HCT116 (cell line): ENCODE data around the gene EHD3. TPM values are rescaled to one million over a fixed set of nuclear protein-coding genes. Genes with fewer than 3 reads are reported as not detected.

ENCODE experiments used
- ATAC-seq: fragments of 200-7000 bp; cut with Tn5 transposase; 2 replicates; pipeline ENCODE4 v1.9.1; 2020; ENCODE audit warnings: mild to moderate bottlenecking, moderate library complexity
- BruUV-seq: library from RNA; stranded (reverse); fragments of 400-500 nt; replicated peaks from 2 replicates; lab custom pipeline; 2021; lab: Mats Ljungman, UMichigan
- CTCF ChIA-PET: fragments of 300-600 bp; sonication (Branson Sonifier 250); formaldehyde crosslinking; loops from one replicate; lab custom pipeline; 2021; ENCODE audit warnings: antibody characterized with exemption; lab: Charles Lee
- POLR2A ChIA-PET: fragments of 300-600, 350-600 bp; sonication (Branson Sonifier 250); formaldehyde crosslinking; loops from one replicate; lab custom pipeline; 2021; ENCODE audit warnings: antibody characterized with exemption; lab: Charles Lee
- RAD21 ChIA-PET, 2 experiments: fragments of 300-600 bp; sonication (Branson Sonifier 250); formaldehyde crosslinking; loops; one replicate each; lab custom pipeline; 2023; ENCODE audit warnings: low total read pairs in 2 of 2; ENCODE audit not compliant: uncharacterized antibody in 2 of 2, unreplicated experiment in 2 of 2, low non-redundant PET in 1 of 2; lab: Charles Lee
- DNase-seq: peaks from one replicate; pipeline ENCODE4 v3.0.0-alpha.2; 2010; ENCODE audit warnings: low read depth, low spot score
- H2AFZ ChIP-seq: fragments of 200-600 bp; shearing (Covaris generic), sonication (generic); 2 replicates; pipeline ENCODE4 v1.6.1; 2017; ENCODE audit warnings: low read depth, mixed run types, mixed read lengths, antibody characterized with exemption, low read length; ENCODE audit not compliant: poor library complexity, severe bottlenecking
- H3K27ac ChIP-seq: 2 replicates; pipeline ENCODE4 v1.5.1; 2012; ENCODE audit warnings: low read depth, low read length
- H3K27me3 ChIP-seq: fragments of 200-600 bp; sonication (generic); 2 replicates; pipeline ENCODE4 v1.6.1; 2016; ENCODE audit warnings: mixed run types, low read length, mixed read lengths; ENCODE audit not compliant: insufficient read depth
- H3K36me3 ChIP-seq, 2 experiments: fragments of 200-500 bp in 1 of 2; fragments of 200-600 bp in 1 of 2; sonication (Bioruptor generic) in 1 of 2; sonication (generic) in 1 of 2; 2 replicates each; pipeline versions ENCODE4 v1.5.1 to v1.6.1; 2014 to 2016; ENCODE audit warnings: low read length in 2 of 2, inconsistent platforms in 1 of 2, mixed read lengths in 1 of 2, mixed run types in 1 of 2; ENCODE audit not compliant: insufficient read depth in 2 of 2, control insufficient read depth in 1 of 2
- H3K4me1 ChIP-seq, 2 experiments: fragments of 200-600 bp in 1 of 2; sonication (generic) in 1 of 2; 2 replicates each; pipeline versions ENCODE4 v1.5.1 to v1.6.1; 2012 to 2017; ENCODE audit warnings: low read length in 2 of 2, inconsistent platforms in 1 of 2, mild to moderate bottlenecking in 1 of 2, mixed read lengths in 1 of 2, mixed run types in 1 of 2, moderate library complexity in 1 of 2; ENCODE audit not compliant: insufficient read depth in 2 of 2, control insufficient read depth in 1 of 2
- H3K4me2 ChIP-seq: fragments of 200-600 bp; sonication (generic); 2 replicates; pipeline ENCODE4 v1.6.1; 2017; ENCODE audit warnings: mixed run types, low read length, mixed read lengths
- H3K4me3 ChIP-seq, 2 experiments: fragments of 200-600 bp in 1 of 2; sonication (generic) in 1 of 2; replicated peaks in 1 of 2; 2 replicates each; pipeline ENCODE4 v1.5.1; 2011 to 2016; ENCODE audit warnings: low read length in 2 of 2, control low read depth in 1 of 2, low read depth in 1 of 2, mild to moderate bottlenecking in 1 of 2, mixed read lengths in 1 of 2, mixed run types in 1 of 2
- H3K79me2 ChIP-seq: fragments of 200-600 bp; sonication (generic); 2 replicates; pipeline ENCODE4 v1.6.1; 2017; ENCODE audit warnings: mild to moderate bottlenecking, mixed run types, low read length, moderate library complexity, mixed read lengths; ENCODE audit not compliant: insufficient read depth
- H3K9ac ChIP-seq: fragments of 200-600 bp; sonication (generic); 2 replicates; pipeline ENCODE4 v1.6.1; 2016; ENCODE audit warnings: low read length, mixed read lengths
- H3K9me2 ChIP-seq: fragments of 200-600 bp; sonication (generic), shearing (Covaris generic); 2 replicates; pipeline ENCODE4 v1.6.1; 2017; ENCODE audit warnings: mixed run types, mild to moderate bottlenecking, moderate library complexity; ENCODE audit not compliant: insufficient read depth
- H3K9me3 ChIP-seq, 2 experiments: fragments of 200-500 bp in 1 of 2; fragments of 200-600 bp in 1 of 2; sonication (Bioruptor generic) in 1 of 2; sonication (generic) in 1 of 2; 2 replicates each; pipeline ENCODE4 v1.6.1; 2014 to 2017; ENCODE audit warnings: low read length in 2 of 2, mixed read lengths in 2 of 2, inconsistent platforms in 1 of 2, low read depth in 1 of 2, mild to moderate bottlenecking in 1 of 2, mixed run types in 1 of 2, moderate library complexity in 1 of 2; ENCODE audit not compliant: control insufficient read depth in 1 of 2, insufficient read depth in 1 of 2
- H4K20me1 ChIP-seq: fragments of 200-600 bp; sonication (generic), shearing (Covaris generic); 2 replicates; pipeline ENCODE4 v1.6.1; 2017; ENCODE audit warnings: mixed run types, mild to moderate bottlenecking, moderate library complexity; ENCODE audit not compliant: insufficient read depth
- CBX3 ChIP-seq: IDR thresholded peaks from 2 replicates; pipeline ENCODE4 v1.6.1; 2012; ENCODE audit warnings: low read depth
- CEBPB ChIP-seq: IDR thresholded peaks from 2 replicates; pipeline ENCODE4 v1.6.1; 2012; ENCODE audit warnings: low read depth
- EGR1 ChIP-seq: IDR thresholded peaks from 2 replicates; pipeline ENCODE4 v1.6.1; 2012; ENCODE audit warnings: low read depth
- EZH2 ChIP-seq: fragments of 200-600 bp; sonication (generic); IDR thresholded peaks from 2 replicates; pipeline ENCODE4 v1.6.1; 2017; ENCODE audit warnings: antibody characterized with exemption, mixed run types
- EZH2phosphoT487 ChIP-seq: fragments of 200-600 bp; IDR thresholded peaks from 2 replicates; pipeline ENCODE4 v1.6.1; 2018; ENCODE audit warnings: antibody characterized with exemption, borderline replicate concordance
- FOSL1 ChIP-seq: IDR thresholded peaks from 2 replicates; pipeline ENCODE4 v1.6.1; 2012; ENCODE audit warnings: low read depth
- JUND ChIP-seq: IDR thresholded peaks from 2 replicates; pipeline ENCODE4 v1.6.1; 2012
- POLR2A ChIP-seq: IDR thresholded peaks from 2 replicates; pipeline ENCODE4 v1.7.0; 2011; ENCODE audit warnings: borderline replicate concordance; ENCODE audit not compliant: insufficient read depth, insufficient read length; ENCODE audit errors: extremely low read depth
- POLR2AphosphoS5 ChIP-seq: IDR thresholded peaks from 2 replicates; pipeline ENCODE4 v1.6.1; 2011; ENCODE audit warnings: mild to moderate bottlenecking, low read depth, low read length, moderate library complexity
- RAD21 ChIP-seq: IDR thresholded peaks from 2 replicates; pipeline ENCODE4 v1.6.1; 2012; ENCODE audit warnings: low read depth, mild to moderate bottlenecking
- REST ChIP-seq: IDR thresholded peaks from 2 replicates; pipeline ENCODE4 v1.6.1; 2012; ENCODE audit warnings: low read depth
- SIN3A ChIP-seq: IDR thresholded peaks from 2 replicates; pipeline ENCODE4 v1.6.1; 2012; ENCODE audit warnings: low read depth
- SP1 ChIP-seq: IDR thresholded peaks from 2 replicates; pipeline ENCODE4 v1.6.1; 2012; ENCODE audit warnings: low read depth
- SRF ChIP-seq: IDR thresholded peaks from 2 replicates; pipeline ENCODE4 v1.6.1; 2012; ENCODE audit warnings: low read depth
- TCF7L2 ChIP-seq: IDR thresholded peaks from 2 replicates; pipeline ENCODE4 v1.7.0; 2011; ENCODE audit warnings: borderline replicate concordance, inconsistent platforms; ENCODE audit not compliant: insufficient read depth, insufficient read length; ENCODE audit errors: extremely low read depth
- YY1 ChIP-seq: IDR thresholded peaks from 2 replicates; pipeline ENCODE4 v1.6.1; 2011; ENCODE audit warnings: low read length, low read depth, moderate library complexity, mild to moderate bottlenecking; ENCODE audit not compliant: insufficient replicate concordance; ENCODE audit errors: extremely low read depth
- ZBTB33 ChIP-seq: IDR thresholded peaks from 2 replicates; pipeline ENCODE4 v1.6.1; 2011; ENCODE audit warnings: mild to moderate bottlenecking, low read length, moderate library complexity; ENCODE audit not compliant: insufficient replicate concordance; ENCODE audit errors: extremely low read depth
- ZFX ChIP-seq: fragments of 450-650 bp; IDR thresholded peaks from 2 replicates; pipeline ENCODE4 v1.6.1; 2017
- intact Hi-C: fragments of 100-400 bp; cut with micrococcal nuclease; formaldehyde crosslinking; loops from 2 replicates; pipeline ENCODE4 v1.10.0; 2022
- total RNA-seq: library from RNA; stranded (reverse); gene quantifications from one replicate; pipeline ENCODE4 v1.2.1, GENCODE V29; 2021; ENCODE audit not compliant: unreplicated experiment

The EHD3 gene
- total RNA-seq, 1 experiment from 2014 or later = not detected

GRCh38 chr2:31193806-31194205 lies 40.1 kb upstream of the EHD3 start:
- Histone ChIP-seq H3K79me2 (no peaks in the 10 kb centered on the region), H3K9me2 (no peaks in the 10 kb centered on the region), H3K4me1 (no peaks in the 10 kb centered on the region), H3K9me3 (no peaks in the 10 kb centered on the region), H3K4me3 (no peak overlapping the region), H3K27ac (no peak overlapping the region), H3K27me3 (peaks cover 9% of the 10 kb centered on the region; the same call in 1 of the 2 replicates), H3K36me3 (no peaks in the 10 kb centered on the region), H3K4me2 (no peak overlapping the region), H4K20me1 (no peaks in the 10 kb centered on the region), H3K9ac (no peak overlapping the region), H2AFZ (no peak overlapping the region)
- no peak for TF ChIP-seq POLR2AphosphoS5
- TF ChIP-seq SP1 = no peak
- no peak for TF ChIP-seq CBX3
- no peak for TF ChIP-seq RAD21
- DNase-seq = no peak
- intact Hi-C loops = no loop called here
- BruUV-seq = no TSS peak
- CTCF ChIA-PET = no interaction called here
- POLR2A ChIA-PET = no interaction called here
- no peak for ATAC-seq
- RAD21 ChIA-PET = no interaction called here

GRCh38 chr2:31196622-31197021 lies 37.3 kb upstream of the EHD3 start:
- Histone ChIP-seq H4K20me1 (no peaks in the 10 kb centered on the region), H3K4me2 (no peak overlapping the region), H3K4me1 (no peaks in the 10 kb centered on the region), H3K79me2 (no peaks in the 10 kb centered on the region), H3K27ac (no peak overlapping the region), H3K9me2 (no peaks in the 10 kb centered on the region), H2AFZ (no peak overlapping the region), H3K27me3 (peaks cover 6% of the 10 kb centered on the region; the same call in 1 of the 2 replicates), H3K9ac (no peak overlapping the region), H3K36me3 (no peaks in the 10 kb centered on the region), H3K9me3 (no peaks in the 10 kb centered on the region), H3K4me3 (no peak overlapping the region)
- no peak for ATAC-seq
- no peak for DNase-seq
- BruUV-seq = no TSS peak
- ChIA-PET RAD21 (no interaction called here), CTCF (no interaction called here), POLR2A (no interaction called here)
- intact Hi-C loops = no loop called here
- TF ChIP-seq SIN3A = no peak
- TF ChIP-seq REST = no peak
- no peak for TF ChIP-seq POLR2AphosphoS5
- TF ChIP-seq EGR1 = no peak
- TF ChIP-seq YY1 = no peak
- no peak for TF ChIP-seq RAD21
- no peak for TF ChIP-seq CEBPB
- no peak for TF ChIP-seq POLR2A
- TF ChIP-seq FOSL1 = no peak
- TF ChIP-seq EZH2 = no peak
- no peak for TF ChIP-seq JUND
- no peak for TF ChIP-seq ZBTB33
- no peak for TF ChIP-seq TCF7L2
- no peak for TF ChIP-seq SRF
- no peak for TF ChIP-seq ZFX
- TF ChIP-seq EZH2phosphoT487 = no peak
